Spleen (tissue), 11 donors: ENCODE data around the gene COBLL1. TPM values are rescaled to one million over a fixed set of nuclear protein-coding genes. Genes with fewer than 3 reads are reported as not detected.

Source experiments
- DNase-seq: peaks from one replicate; pipeline ENCODE4 v3.0.0-alpha.2; 2020
- H3K27ac ChIP-seq, 8 donors: fragments of 200-600 bp; sonication (generic) in 7 of 8; 1 replicate in 4 of 8; 2 replicates in 4 of 8; pipeline versions ENCODE4 v1.5.0 to v1.8.0; 2016 to 2021; ENCODE audit warnings: inconsistent platforms in 4 of 8, mild to moderate bottlenecking in 4 of 8, moderate library complexity in 1 of 8
- H3K27me3 ChIP-seq, 7 donors: fragments of 200-600 bp; sonication (generic) in 6 of 7; replicated peaks in 1 of 7; 1 replicate in 4 of 7; 2 replicates in 3 of 7; pipeline versions ENCODE4 v1.5.0 to v1.8.0; 2016 to 2021; ENCODE audit warnings: inconsistent platforms in 3 of 7, mild to moderate bottlenecking in 1 of 7
- H3K36me3 ChIP-seq, 6 donors: fragments of 200-600 bp; sonication (generic) in 5 of 6; 1 replicate in 4 of 6; 2 replicates in 2 of 6; pipeline versions ENCODE4 v1.5.0 to v1.8.0; 2016 to 2021; ENCODE audit warnings: inconsistent platforms in 2 of 6
- H3K4me1 ChIP-seq, 6 donors: fragments of 200-600 bp; sonication (generic) in 5 of 6; 1 replicate in 3 of 6; 2 replicates in 3 of 6; pipeline versions ENCODE4 v1.5.0 to v1.8.0; 2016 to 2021; ENCODE audit warnings: inconsistent platforms in 3 of 6
- H3K4me3 ChIP-seq, 8 donors: fragments of 200-600 bp; sonication (generic) in 7 of 8; 1 replicate in 4 of 8; 2 replicates in 4 of 8; pipeline versions ENCODE4 v1.5.0 to v1.8.0; 2016 to 2021; ENCODE audit warnings: inconsistent platforms in 4 of 8, mild to moderate bottlenecking in 4 of 8, moderate library complexity in 2 of 8
- H3K9me3 ChIP-seq, 8 donors: fragments of 200-600 bp; sonication (generic) in 7 of 8; 1 replicate in 4 of 8; 2 replicates in 4 of 8; pipeline versions ENCODE4 v1.5.0 to v1.8.0; 2016 to 2021; ENCODE audit warnings: inconsistent platforms in 4 of 8
- CTCF ChIP-seq, 11 experiments: fragments of 200-600 bp in 7 of 11; fragments of 450-650 bp in 4 of 11; sonication (generic) in 4 of 11; IDR thresholded peaks in 8 of 11; conservative IDR thresholded peaks in 3 of 11; 1 replicate in 7 of 11; 2 replicates in 4 of 11; pipeline versions ENCODE4 v1.4.0 to v1.8.0; 2016 to 2021; ENCODE audit warnings: antibody characterized with exemption in 11 of 11, inconsistent platforms in 4 of 11, mild to moderate bottlenecking in 1 of 11
- POLR2A ChIP-seq, 3 donors: fragments of 450-650 bp; IDR thresholded peaks; one replicate each; pipeline ENCODE4 v1.5.1; 2017; ENCODE audit warnings: antibody characterized with exemption in 3 of 3, mild to moderate bottlenecking in 1 of 3
- POLR2AphosphoS5 ChIP-seq, 3 donors: sonication (generic); formaldehyde crosslinking; IDR thresholded peaks; one replicate each; pipeline ENCODE4 v1.5.1; 2017; ENCODE audit warnings: antibody characterized with exemption in 3 of 3
- WGBS, 5 donors: extraction: QIAGEN DNeasy Blood & Tissue Kit in 3 of 5; methylation state at CpG; one replicate each; pipeline versions ENCODE4 v1.1.5 to v1.1.7; 2013 to 2018; 5-methylcytosine and 5-hydroxymethylcytosine counted together
- intact Hi-C: fragments of 100-400 bp; cut with DNase I; formaldehyde crosslinking; loops from one replicate; pipeline ENCODE4 v1.15.0; 2023; ENCODE audit warnings: low total_unique reads
- polyA plus RNA-seq, 3 donors: library from polyadenylated mRNA; stranded (reverse); fragments of 200-250 nt; gene quantifications; one replicate each; pipeline ENCODE4 v1.2.1, GENCODE V29; 2013
- total RNA-seq, 7 donors: library from RNA; depleted of rRNA in 3 of 7; stranded (reverse); fragments of >200 nt in 3 of 7; fragmentation: NEBNext Ultra II Directional in 4 of 7; extraction: Animal tissue kit (Norgen Biotek cat#: 25700) in 4 of 7; gene quantifications; one replicate each; pipeline versions ENCODE4 v1.1.0 to v1.2.1, GENCODE V29; 2016 to 2021
- donor health status: healthy with polysubstance abuse.
- donor health status: DM: no; HTN: no; CAD: no; lungs with moderate emphysema.
- donor health status: DM: no; HTN: no; CAD: no.
- donor health status: Bipolar disorder and iron deficiency.
- donor health status: healthy.
- donor health status: DM: no; HTN: no; CAD: no.
- donor health status: DM: yes; HTN: yes; CAD: no.

COBLL1 gene
- total and polyA plus RNA-seq, 10 donors, result 6.4 to 86.8 (median 49.9) TPM

- peaks cover 0 to 15% (median 0%) of the 10 kb centered on the region in 8 donors for H3K9me3 ChIP-seq
- H3K36me3 ChIP-seq, result peaks cover 0 to 13% (median 0%) of the 10 kb centered on the region in 6 donors
- H3K27me3 ChIP-seq, result no peaks in the 10 kb centered on the region
- no peak for TF ChIP-seq POLR2AphosphoS5 (IDR thresholded peaks at IDR 0.05)
- no peak for TF ChIP-seq CTCF (IDR thresholded peaks at IDR 0.05 in 8 of 11, conservative IDR thresholded peaks at IDR 0.05 in 3 of 11)
- TF ChIP-seq POLR2A (IDR thresholded peaks at IDR 0.05), result no peak
- no peaks in the 10 kb centered on the region for H3K4me1 ChIP-seq
- H3K4me3 ChIP-seq, result no peak overlapping the region
- no peak overlapping the region for H3K27ac ChIP-seq
- DNase-seq, result no peak
- 48 to 91% (median 60%) methylated on average over 2 of the region's 2 CpGs for WGBS, 5 donors
- intact Hi-C loops, result no loop called here
Observed at GRCh38 chr2:164675027-164675426, 166.6 kb downstream of the COBLL1 start.

- intact Hi-C loops, result no loop called here
- DNase-seq, result no peak
- H3K27ac ChIP-seq, result no peak overlapping the region
- no peaks in the 10 kb centered on the region for H3K4me1 ChIP-seq
- 87 to 96% (median 92%) methylated on average over 4 of the region's 4 CpGs for WGBS, 5 donors
- no peaks in the 10 kb centered on the region for H3K9me3 ChIP-seq
- TF ChIP-seq CTCF (IDR thresholded peaks at IDR 0.05 in 8 of 11, conservative IDR thresholded peaks at IDR 0.05 in 3 of 11), result no peak
- TF ChIP-seq POLR2A (IDR thresholded peaks at IDR 0.05), result no peak
- no peak for TF ChIP-seq POLR2AphosphoS5 (IDR thresholded peaks at IDR 0.05)
- no peaks in the 10 kb centered on the region for H3K27me3 ChIP-seq
- H3K4me3 ChIP-seq, result no peak overlapping the region
- H3K36me3 ChIP-seq, result peaks cover 0 to 8% (median 0%) of the 10 kb centered on the region in 6 donors
Observed at GRCh38 chr2:164671664-164672396, 169.8 kb downstream of the COBLL1 start.

GRCh38 chr2:164669291-164669690 is 172.3 kb downstream of the COBLL1 start:
- peaks cover 0 to 8% (median 0%) of the 10 kb centered on the region in 6 donors for H3K36me3 ChIP-seq
- H3K4me1 ChIP-seq, result no peaks in the 10 kb centered on the region
- TF ChIP-seq POLR2A (IDR thresholded peaks at IDR 0.05), result no peak
- no peak for TF ChIP-seq POLR2AphosphoS5 (IDR thresholded peaks at IDR 0.05)
- TF ChIP-seq CTCF (IDR thresholded peaks at IDR 0.05 in 8 of 11, conservative IDR thresholded peaks at IDR 0.05 in 3 of 11), result no peak
- no peaks in the 10 kb centered on the region for H3K9me3 ChIP-seq
- H3K27me3 ChIP-seq, result no peaks in the 10 kb centered on the region
- intact Hi-C loops, result no loop called here
- no peak overlapping the region for H3K27ac ChIP-seq
- H3K4me3 ChIP-seq, result no peak overlapping the region
- no peak for DNase-seq

- DNase-seq, result no peak
- Histone ChIP-seq H3K36me3 (peaks cover 0 to 5% (median 0%) of the 10 kb centered on the region in 6 donors), H3K27me3 (no peaks in the 10 kb centered on the region), H3K9me3 (no peaks in the 10 kb centered on the region), H3K4me1 (no peaks in the 10 kb centered on the region), H3K27ac (no peak overlapping the region), H3K4me3 (no peak overlapping the region)
- intact Hi-C loops, result no loop called here
- TF ChIP-seq CTCF (IDR thresholded peaks at IDR 0.05 in 8 of 11, conservative IDR thresholded peaks at IDR 0.05 in 3 of 11) (no peak), POLR2A (IDR thresholded peaks at IDR 0.05) (no peak), POLR2AphosphoS5 (IDR thresholded peaks at IDR 0.05) (no peak)
- WGBS, 5 donors, result 64 to 83% (median 71%) methylated on average over 2 of the region's 2 CpGs
Observed at GRCh38 chr2:164667566-164667965, 174.1 kb downstream of the COBLL1 start.
